Glutamatergic neuron (in vitro differentiated cells): ENCODE data around the gene CMTM1. TPM values are rescaled to one million over a fixed set of nuclear protein-coding genes. Genes with fewer than 3 reads are reported as not detected.
"Not testable (repeated sequence)": the region's sequence is repeated elsewhere in the genome, so short reads cannot be mapped to it uniquely, and the experiment has no call there.

Experiments
- DNase-seq: peaks from one replicate; pipeline ENCODE4 v3.0.0; 2022
- H3K27ac Mint-ChIP-seq: one replicate; pipeline ENCODE4 v1.8.0; 2020; ENCODE audit warnings: mild to moderate bottlenecking, mixed read lengths, inconsistent platforms; ENCODE audit not compliant: unreplicated experiment
- H3K27me3 Mint-ChIP-seq: one replicate; pipeline ENCODE4 v1.8.0; 2020; ENCODE audit warnings: mild to moderate bottlenecking, moderate library complexity, mixed read lengths, inconsistent platforms; ENCODE audit not compliant: unreplicated experiment
- H3K36me3 Mint-ChIP-seq: one replicate; pipeline ENCODE4 v1.8.0; 2020; ENCODE audit warnings: mild to moderate bottlenecking, mixed read lengths, inconsistent platforms; ENCODE audit not compliant: unreplicated experiment
- H3K4me1 Mint-ChIP-seq: one replicate; pipeline ENCODE4 v1.8.0; 2020; ENCODE audit warnings: mild to moderate bottlenecking, low read depth, mixed read lengths, inconsistent platforms; ENCODE audit not compliant: unreplicated experiment
- H3K4me3 Mint-ChIP-seq: one replicate; pipeline ENCODE4 v1.8.0; 2020; ENCODE audit warnings: mild to moderate bottlenecking, mixed read lengths, inconsistent platforms; ENCODE audit not compliant: unreplicated experiment
- H3K9me3 Mint-ChIP-seq: one replicate; pipeline ENCODE4 v1.8.0; 2020; ENCODE audit warnings: mild to moderate bottlenecking, moderate library complexity, mixed read lengths, inconsistent platforms; ENCODE audit not compliant: unreplicated experiment
- CTCF ChIP-seq: fragments of 200-600 bp; sonication (generic); IDR thresholded peaks from one replicate; pipeline ENCODE4 v1.5.0; 2021; ENCODE audit not compliant: partially characterized antibody, unreplicated experiment
- total RNA-seq: library from RNA; stranded (reverse); fragmentation: NEBNext Ultra II Directional; extraction: Animal tissue kit (Norgen Biotek cat#: 25700); gene quantifications from one replicate; pipeline ENCODE4 v1.2.1, GENCODE V29; 2021; ENCODE audit not compliant: unreplicated experiment

Gene CMTM1
- total RNA-seq, 1 donor from 2014 or later, result 5.0 TPM

GRCh38 chr16:66562409-66562808, 3.8 kb upstream of the CMTM1 start:
- Mint-ChIP-seq H3K9me3 (peaks cover 2% of the 10 kb centered on the region), H3K27me3 (no peaks in the 10 kb centered on the region), H3K4me3 (no peak overlapping the region), H3K36me3 (no peaks in the 10 kb centered on the region), H3K27ac (no peak overlapping the region), H3K4me1 (peaks cover 2% of the 10 kb centered on the region)
- no peak for TF ChIP-seq CTCF
- DNase-seq, result no peak

GRCh38 chr16:66562986-66563385, 3.3 kb upstream of the CMTM1 start:
- no peaks in the 10 kb centered on the region for H3K36me3 Mint-ChIP-seq
- no peaks in the 10 kb centered on the region for H3K27me3 Mint-ChIP-seq
- TF ChIP-seq CTCF, result no peak
- H3K4me3 Mint-ChIP-seq, result no peak overlapping the region
- no peak for DNase-seq
- H3K27ac Mint-ChIP-seq, result no peak overlapping the region
- H3K4me1 Mint-ChIP-seq, result peaks cover 2% of the 10 kb centered on the region
- peaks cover 2% of the 10 kb centered on the region for H3K9me3 Mint-ChIP-seq

- Mint-ChIP-seq H3K27ac (no peak overlapping the region), H3K27me3 (no peaks in the 10 kb centered on the region), H3K4me1 (peaks cover 2% of the 10 kb centered on the region), H3K36me3 (no peaks in the 10 kb centered on the region), H3K9me3 (peaks cover 2% of the 10 kb centered on the region), H3K4me3 (no peak overlapping the region)
- DNase-seq, result no peak
- no peak for TF ChIP-seq CTCF
Measured at GRCh38 chr16:66563574-66564334, 2.5 kb upstream of the CMTM1 start.

DNA sequence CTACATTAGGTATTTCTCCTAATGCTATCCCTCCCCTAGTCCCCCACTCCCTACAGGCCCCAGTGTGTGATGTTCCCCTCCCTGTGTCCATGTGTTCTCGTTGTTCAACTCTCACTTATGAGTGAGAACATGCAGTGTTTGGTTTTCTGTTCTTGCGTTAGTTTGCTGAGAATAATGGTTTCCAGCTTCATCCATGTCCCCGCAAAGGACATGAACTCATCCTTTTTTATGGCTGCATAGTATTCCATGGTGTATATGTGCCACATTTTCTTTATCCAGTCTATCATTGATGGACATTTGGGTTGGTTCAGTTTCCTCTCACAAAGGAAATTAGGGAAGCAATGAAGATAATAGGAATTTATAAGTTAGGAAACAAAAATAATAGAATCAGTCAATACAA, 1.0 kb downstream of the CMTM1 start:
- H3K4me1 Mint-ChIP-seq, H3K27ac Mint-ChIP-seq, H3K4me3 Mint-ChIP-seq, H3K36me3 Mint-ChIP-seq, DNase-seq, H3K9me3 Mint-ChIP-seq, H3K27me3 Mint-ChIP-seq: not testable (repeated sequence)

DNA sequence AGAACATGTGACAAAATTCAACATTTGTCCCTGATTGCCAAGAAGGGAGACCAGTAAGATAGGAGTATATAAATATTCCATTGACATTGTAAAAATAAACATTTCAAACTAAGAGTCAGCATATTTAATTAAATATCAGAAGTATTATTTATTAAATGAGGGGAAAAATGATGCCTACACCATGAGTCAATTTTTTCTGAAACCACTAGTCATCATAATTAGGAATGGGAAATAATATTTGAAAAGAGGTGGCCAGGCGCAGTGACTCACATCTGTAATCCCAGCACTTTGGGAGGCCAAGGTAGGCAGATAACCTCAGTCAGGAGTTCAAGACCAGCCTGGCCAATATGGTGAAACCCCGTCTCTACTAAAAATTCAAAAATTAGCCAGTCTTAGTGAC, 2.1 kb downstream of the CMTM1 start:
- Mint-ChIP-seq H3K9me3 (no peaks in the 10 kb centered on the region), H3K36me3 (no peaks in the 10 kb centered on the region), H3K27me3 (peaks cover 2% of the 10 kb centered on the region), H3K27ac (no peak overlapping the region), H3K4me3 (no peak overlapping the region), H3K4me1 (no peaks in the 10 kb centered on the region)
- TF ChIP-seq CTCF, result no peak
- no peak for DNase-seq
